Activated CD8-positive, alpha-beta T cell treated with anti-CD3 and anti-CD28 coated beads for 36 hours (primary cell): ENCODE results near the gene CCDC88B. TPM values are rescaled to one million over a fixed set of nuclear protein-coding genes. Genes with fewer than 3 reads are reported as not detected.
A peak's percentile ranks its signal among the peaks of the same experiment; 100 is the strongest.

ENCODE experiments used
- ATAC-seq: fragments of 200-7000 bp; cut with Tn5 transposase; one replicate; pipeline ENCODE4 v1.10.0; 2021; ENCODE audit warnings: mild to moderate bottlenecking, moderate library complexity
- CTCF ChIA-PET: fragments of 350-600 bp; sonication (Branson Sonifier 250); formaldehyde crosslinking; loops from one replicate; lab custom pipeline; 2021; ENCODE audit warnings: antibody characterized with exemption; lab: Charles Lee
- POLR2A ChIA-PET: fragments of 350-600 bp; sonication (Branson Sonifier 250); formaldehyde crosslinking; loops from one replicate; lab custom pipeline; 2021; ENCODE audit warnings: antibody characterized with exemption; lab: Charles Lee
- DNase-seq: peaks from one replicate; pipeline ENCODE4 v3.0.0-alpha.2; 2020
- H3K27ac Mint-ChIP-seq: one replicate; pipeline ENCODE4 v1.8.0; 2021; ENCODE audit warnings: mild to moderate bottlenecking, mixed read lengths
- H3K27me3 Mint-ChIP-seq: one replicate; pipeline ENCODE4 v1.8.0; 2021; ENCODE audit warnings: mixed read lengths
- H3K36me3 Mint-ChIP-seq: one replicate; pipeline ENCODE4 v1.8.0; 2021; ENCODE audit warnings: low read depth, mixed read lengths
- H3K4me1 Mint-ChIP-seq: one replicate; pipeline ENCODE4 v1.8.0; 2021; ENCODE audit warnings: low read depth, mixed read lengths
- H3K4me3 Mint-ChIP-seq: one replicate; pipeline ENCODE4 v1.8.0; 2021; ENCODE audit warnings: mild to moderate bottlenecking, moderate library complexity, mixed read lengths
- H3K9me3 Mint-ChIP-seq: one replicate; pipeline ENCODE4 v1.8.0; 2021; ENCODE audit warnings: mixed read lengths
- intact Hi-C: fragments of 100-400 bp; cut with micrococcal nuclease; formaldehyde crosslinking; loops from one replicate; pipeline ENCODE4 v1.10.0; 2022
- total RNA-seq, 2 experiments: library from RNA; stranded (reverse); gene quantifications; one replicate each; pipeline ENCODE4 v1.2.3, GENCODE V29; 2021
- TF ChIP-seq, protein P1 (sequence below): fragments of 200-600 bp; IDR thresholded peaks from one replicate; pipeline ENCODE4 v1.8.0; 2022; ENCODE audit warnings: antibody characterized with exemption, mild to moderate bottlenecking

The CCDC88B gene
- total RNA-seq, 2 experiments from 2014 or later, result 65.8 to 76.1 TPM

DNA sequence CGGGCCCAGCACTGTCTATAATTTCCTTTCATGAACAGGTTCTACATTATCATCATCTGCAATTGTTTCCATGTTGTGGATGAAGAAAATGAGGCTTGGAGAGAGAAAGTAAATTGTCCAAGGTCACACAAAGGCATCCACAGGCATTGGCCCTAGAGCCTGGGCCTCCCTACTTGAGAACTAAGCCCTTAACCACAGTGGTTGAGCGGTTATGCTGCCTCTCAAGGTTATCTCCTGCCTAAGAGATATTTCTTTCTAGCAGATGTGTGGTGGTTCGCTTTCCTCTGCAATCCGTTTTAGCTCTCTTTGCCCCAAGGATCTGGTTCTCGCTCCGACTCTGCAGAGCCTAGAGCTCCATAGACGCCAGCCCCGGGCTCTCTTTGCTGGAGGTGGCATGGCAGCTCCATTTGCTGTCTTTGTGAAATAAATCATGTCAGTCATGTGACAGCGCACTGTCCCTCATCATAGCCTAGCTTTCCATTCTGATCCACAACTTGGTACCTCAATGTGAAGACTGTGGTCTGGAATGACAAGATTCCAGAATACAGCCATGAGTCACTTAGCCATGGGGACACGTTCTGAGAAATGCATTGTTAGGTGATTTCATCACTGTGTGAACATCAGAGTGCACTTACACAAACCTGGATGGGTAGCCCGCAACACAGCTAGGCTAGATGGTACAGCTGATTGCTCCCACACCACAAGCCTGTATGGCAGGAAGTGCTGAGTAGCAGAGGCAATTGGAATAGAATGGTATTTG, 46.1 kb downstream of the CCDC88B start:
- intact Hi-C loops, result no loop called here
- Mint-ChIP-seq H3K4me1 (peaks cover 30% of the 10 kb centered on the region), H3K4me3 (no peak overlapping the region), H3K9me3 (peaks cover 17% of the 10 kb centered on the region), H3K27me3 (no peaks in the 10 kb centered on the region), H3K27ac (no peak overlapping the region), H3K36me3 (no peaks in the 10 kb centered on the region)
- no peak for DNase-seq
- CTCF ChIA-PET, result interaction anchor here (0.8 kb wide), 1 partner anchor 30 kb away, joined by 3 read pairs; no protein-coding TSS in a partner anchor
- POLR2A ChIA-PET, result no interaction called here
- TF ChIP-seq, protein P1, sequence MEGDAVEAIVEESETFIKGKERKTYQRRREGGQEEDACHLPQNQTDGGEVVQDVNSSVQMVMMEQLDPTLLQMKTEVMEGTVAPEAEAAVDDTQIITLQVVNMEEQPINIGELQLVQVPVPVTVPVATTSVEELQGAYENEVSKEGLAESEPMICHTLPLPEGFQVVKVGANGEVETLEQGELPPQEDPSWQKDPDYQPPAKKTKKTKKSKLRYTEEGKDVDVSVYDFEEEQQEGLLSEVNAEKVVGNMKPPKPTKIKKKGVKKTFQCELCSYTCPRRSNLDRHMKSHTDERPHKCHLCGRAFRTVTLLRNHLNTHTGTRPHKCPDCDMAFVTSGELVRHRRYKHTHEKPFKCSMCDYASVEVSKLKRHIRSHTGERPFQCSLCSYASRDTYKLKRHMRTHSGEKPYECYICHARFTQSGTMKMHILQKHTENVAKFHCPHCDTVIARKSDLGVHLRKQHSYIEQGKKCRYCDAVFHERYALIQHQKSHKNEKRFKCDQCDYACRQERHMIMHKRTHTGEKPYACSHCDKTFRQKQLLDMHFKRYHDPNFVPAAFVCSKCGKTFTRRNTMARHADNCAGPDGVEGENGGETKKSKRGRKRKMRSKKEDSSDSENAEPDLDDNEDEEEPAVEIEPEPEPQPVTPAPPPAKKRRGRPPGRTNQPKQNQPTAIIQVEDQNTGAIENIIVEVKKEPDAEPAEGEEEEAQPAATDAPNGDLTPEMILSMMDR, result no peak
- peak; percentile 28 for ATAC-seq

DNA sequence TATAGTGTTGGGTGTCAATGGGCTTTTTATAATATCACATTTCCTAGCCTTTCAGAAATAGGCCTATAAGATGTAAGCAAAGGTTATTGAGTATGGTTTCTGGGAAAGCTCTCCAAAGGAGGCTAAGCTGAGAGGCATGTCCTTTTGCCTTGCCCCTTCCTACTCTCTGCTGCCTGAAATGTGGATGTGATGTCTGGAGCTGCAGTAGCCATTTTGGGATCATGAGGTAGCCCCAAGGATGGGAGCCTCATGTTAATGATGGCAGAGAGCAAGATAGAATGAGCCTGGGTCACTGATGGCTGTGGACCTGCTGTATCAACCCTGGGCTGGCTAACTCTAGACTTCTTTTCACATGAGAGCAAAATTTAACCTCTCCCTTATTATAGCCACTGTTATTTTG, 47.9 kb downstream of the CCDC88B start:
- CTCF ChIA-PET, result no interaction called here

DNA sequence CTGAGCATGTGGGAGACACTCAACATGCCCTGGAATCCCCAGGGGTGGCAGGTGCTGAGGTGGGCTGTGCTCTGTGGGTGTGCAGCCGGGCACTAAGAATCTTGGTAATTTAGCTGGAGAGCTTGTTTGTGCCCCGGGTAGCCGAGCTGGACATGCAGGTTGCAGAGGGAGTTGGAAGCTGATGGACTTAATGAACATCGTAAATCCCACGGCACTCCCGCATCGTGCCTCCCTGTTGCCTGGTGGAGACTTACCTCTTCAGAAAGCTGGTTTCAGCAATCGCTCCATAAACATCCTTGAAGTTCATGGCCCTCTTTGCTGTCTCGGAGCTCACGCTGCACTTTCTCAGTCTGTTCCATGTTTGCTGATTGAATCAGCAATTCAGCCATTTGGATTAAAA, 48.9 kb downstream of the CCDC88B start:
- Mint-ChIP-seq H3K9me3 (peaks cover 17% of the 10 kb centered on the region), H3K27me3 (no peaks in the 10 kb centered on the region), H3K4me3 (no peak overlapping the region), H3K27ac (no peak overlapping the region), H3K36me3 (no peaks in the 10 kb centered on the region), H3K4me1 (peaks cover 31% of the 10 kb centered on the region)
- ChIA-PET CTCF (interaction anchor here (1.3 kb wide), 1 partner anchor 12 kb away, joined by 3 read pairs; no protein-coding TSS in a partner anchor), POLR2A (no interaction called here)
- TF ChIP-seq, protein P1, result no peak
- DNase-seq (no peak), ATAC-seq (no peak)
- intact Hi-C loops, result no loop called here

More for the DNA sequence above, 47.9 kb downstream of the CCDC88B start:
- TF ChIP-seq, protein P1, result no peak
- intact Hi-C loops, result no loop called here
- no peak overlapping the region for H3K4me3 Mint-ChIP-seq
- H3K27ac Mint-ChIP-seq, result no peak overlapping the region
- DNase-seq (no peak), ATAC-seq (no peak)
- H3K27me3 Mint-ChIP-seq, result no peaks in the 10 kb centered on the region
- peaks cover 31% of the 10 kb centered on the region for H3K4me1 Mint-ChIP-seq
- no peaks in the 10 kb centered on the region for H3K36me3 Mint-ChIP-seq
- POLR2A ChIA-PET, result no interaction called here
- H3K9me3 Mint-ChIP-seq, result peaks cover 17% of the 10 kb centered on the region

- no peak overlapping the region for H3K27ac Mint-ChIP-seq
These were observed 49.8 kb downstream of the CCDC88B start for GRCh38 chr11:64389851-64390250.

More at GRCh38 chr11:64389851-64390250, 49.8 kb downstream of the CCDC88B start:
- TF ChIP-seq, protein P1, result no peak
- POLR2A ChIA-PET, result interaction anchor here (0.8 kb wide), 1 partner anchor 299 kb away, joined by 3 read pairs; no protein-coding TSS in a partner anchor
- Mint-ChIP-seq H3K4me1 (peaks cover 31% of the 10 kb centered on the region), H3K27me3 (no peaks in the 10 kb centered on the region), H3K36me3 (no peaks in the 10 kb centered on the region), H3K9me3 (peaks cover 17% of the 10 kb centered on the region), H3K4me3 (no peak overlapping the region)
- DNase-seq (no peak), ATAC-seq (no peak)
- CTCF ChIA-PET, result interaction anchor here (0.6 to 2.7 kb wide), 3 partner anchors 13 to 100 kb away, joined by 3 to 16 read pairs (median 4); no protein-coding TSS in a partner anchor
- intact Hi-C loops, result no loop called here
